ENCODE results near the gene FGF9.

The FGF9 gene

GRCh38 chr13:21719463-21719862 is 48.6 kb downstream of the FGF9 start:
- no peak for DNase-seq

- DNase-seq: no peak
Observed at GRCh38 chr13:21723807-21724505, 53.1 kb downstream of the FGF9 start.

- no peak for DNase-seq
Observed at GRCh38 chr13:21730186-21730880, 59.5 kb downstream of the FGF9 start.

- no peak for DNase-seq
Observed at GRCh38 chr13:21733475-21734263, 62.8 kb downstream of the FGF9 start.

- no peak for DNase-seq
Observed at GRCh38 chr13:21734961-21735360, 64.1 kb downstream of the FGF9 start.

- no peak for DNase-seq
Observed at GRCh38 chr13:21735701-21736401, 65.0 kb downstream of the FGF9 start.

- DNase-seq: no peak
Observed at GRCh38 chr13:21736926-21737325, 66.1 kb downstream of the FGF9 start.

GRCh38 chr13:21738630-21739029 is 67.8 kb downstream of the FGF9 start:
- DNase-seq: no peak

- DNase-seq: no peak
Observed at GRCh38 chr13:21739771-21740170, 68.9 kb downstream of the FGF9 start.

- no peak for DNase-seq
Observed at GRCh38 chr13:21741396-21741979, 70.6 kb downstream of the FGF9 start.

- DNase-seq: no peak
Observed at GRCh38 chr13:21742096-21742495, 71.2 kb downstream of the FGF9 start.

GRCh38 chr13:21744149-21744548 is 73.3 kb downstream of the FGF9 start:
- no peak for DNase-seq

GRCh38 chr13:21745307-21745706 is 74.4 kb downstream of the FGF9 start:
- no peak for DNase-seq

- no peak for DNase-seq
Observed at GRCh38 chr13:21747456-21747855, 76.6 kb downstream of the FGF9 start.

- DNase-seq: no peak
Observed at GRCh38 chr13:21748166-21748565, 77.3 kb downstream of the FGF9 start.

- no peak for DNase-seq
Observed at GRCh38 chr13:21749410-21749809, 78.5 kb downstream of the FGF9 start.

GRCh38 chr13:21752501-21752900 is 81.6 kb downstream of the FGF9 start:
- DNase-seq: no peak

- no peak for DNase-seq
Observed at GRCh38 chr13:21753117-21753729, 82.3 kb downstream of the FGF9 start.

Measured in suppressor macrophage treated with lipopolysaccharide for 1 hour (primary cell).